Right lobe of liver (tissue), 4 donors: Measurements from ENCODE around the gene GADD45G.

ENCODE experiments used
- POLR2A ChIP-seq: fragments of 450-650 bp; IDR thresholded peaks from one replicate; pipeline ENCODE4 v1.6.1; 2017; ENCODE audit warnings: antibody characterized with exemption, mild to moderate bottlenecking
- TF ChIP-seq, protein P1 (sequence below), 4 donors: fragments of 200-600 bp in 3 of 4; fragments of 450-650 bp in 1 of 4; IDR thresholded peaks; one replicate each; pipeline versions ENCODE4 v1.5.1 to v1.8.0; 2016 to 2022; ENCODE audit warnings: antibody characterized with exemption in 4 of 4, mild to moderate bottlenecking in 2 of 4
- donor health status: DM: no; HTN: no; CAD: no.
- donor health status: DM: no; HTN: no; CAD: no.
- donor health status: DM: no; HTN: yes; CAD: no.

DNA sequence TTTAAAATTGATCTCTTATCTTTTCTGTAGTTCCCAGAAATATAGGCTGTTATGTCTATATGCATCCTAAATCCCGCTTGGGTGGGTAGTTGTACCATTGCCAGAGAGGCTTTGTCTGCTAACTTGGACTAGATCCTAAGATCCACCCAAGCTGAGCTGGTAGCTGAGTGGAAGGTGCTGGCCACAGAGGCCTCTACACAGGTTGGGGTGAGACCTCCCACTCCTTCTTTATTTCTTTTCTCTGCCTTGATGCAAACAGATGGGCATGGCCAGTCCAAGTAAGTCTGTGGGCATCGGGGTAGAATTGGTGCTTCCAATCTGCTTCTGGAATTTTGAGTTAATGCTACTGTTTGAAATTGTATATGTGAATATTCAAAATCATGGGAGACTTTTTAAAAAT, 14.4 kb upstream of the GADD45G start:
- TF ChIP-seq POLR2A: no peak
- TF ChIP-seq, protein P1, sequence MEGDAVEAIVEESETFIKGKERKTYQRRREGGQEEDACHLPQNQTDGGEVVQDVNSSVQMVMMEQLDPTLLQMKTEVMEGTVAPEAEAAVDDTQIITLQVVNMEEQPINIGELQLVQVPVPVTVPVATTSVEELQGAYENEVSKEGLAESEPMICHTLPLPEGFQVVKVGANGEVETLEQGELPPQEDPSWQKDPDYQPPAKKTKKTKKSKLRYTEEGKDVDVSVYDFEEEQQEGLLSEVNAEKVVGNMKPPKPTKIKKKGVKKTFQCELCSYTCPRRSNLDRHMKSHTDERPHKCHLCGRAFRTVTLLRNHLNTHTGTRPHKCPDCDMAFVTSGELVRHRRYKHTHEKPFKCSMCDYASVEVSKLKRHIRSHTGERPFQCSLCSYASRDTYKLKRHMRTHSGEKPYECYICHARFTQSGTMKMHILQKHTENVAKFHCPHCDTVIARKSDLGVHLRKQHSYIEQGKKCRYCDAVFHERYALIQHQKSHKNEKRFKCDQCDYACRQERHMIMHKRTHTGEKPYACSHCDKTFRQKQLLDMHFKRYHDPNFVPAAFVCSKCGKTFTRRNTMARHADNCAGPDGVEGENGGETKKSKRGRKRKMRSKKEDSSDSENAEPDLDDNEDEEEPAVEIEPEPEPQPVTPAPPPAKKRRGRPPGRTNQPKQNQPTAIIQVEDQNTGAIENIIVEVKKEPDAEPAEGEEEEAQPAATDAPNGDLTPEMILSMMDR (IDR thresholded peaks at IDR 0.05): no peak
